ENCODE data around the gene RAB3C.
A peak's percentile ranks its signal among the peaks of the same experiment; 100 is the strongest.

RAB3C gene

GRCh38 chr5:58818465-58818864, 235.6 kb downstream of the RAB3C start:
- H3K27ac ChIP-seq (ENCODE audit: low read depth, low read length, severe bottlenecking), result no peak overlapping the region
- no peaks in the 10 kb centered on the region for H3K4me1 ChIP-seq (ENCODE audit: control insufficient read depth, insufficient read depth, low read length, poor library complexity, severe bottlenecking)
- no CpG with 5 or more reads among the region's 1 CpG for WGBS, 2 experiments (ENCODE audit: insufficient coverage in 2 of 2)
- no peaks in the 10 kb centered on the region for H3K36me3 ChIP-seq (ENCODE audit: control insufficient read depth, insufficient read depth, low read length)
- H3K4me3 ChIP-seq (ENCODE audit: extremely low read depth, insufficient read depth, low read length, poor library complexity, severe bottlenecking), result no peak overlapping the region
- H3K9me3 ChIP-seq (ENCODE audit: control insufficient read depth, low read length), result no peaks in the 10 kb centered on the region

GRCh38 chr5:58825441-58825840, 242.6 kb downstream of the RAB3C start:
- WGBS, 2 experiments (ENCODE audit: insufficient coverage in 2 of 2), result no CpG with 5 or more reads among the region's 2 CpGs
- Histone ChIP-seq H3K27ac (ENCODE audit: low read depth, low read length, severe bottlenecking) (no peak overlapping the region), H3K9me3 (ENCODE audit: control insufficient read depth, low read length) (no peaks in the 10 kb centered on the region), H3K4me1 (ENCODE audit: control insufficient read depth, insufficient read depth, low read length, poor library complexity, severe bottlenecking) (no peaks in the 10 kb centered on the region), H3K36me3 (ENCODE audit: control insufficient read depth, insufficient read depth, low read length) (no peaks in the 10 kb centered on the region), H3K4me3 (ENCODE audit: extremely low read depth, insufficient read depth, low read length, poor library complexity, severe bottlenecking) (no peak overlapping the region)

- Histone ChIP-seq H3K27ac (ENCODE audit: low read depth, low read length, severe bottlenecking) (peak overlapping the region; percentile 33), H3K4me1 (ENCODE audit: control insufficient read depth, insufficient read depth, low read length, poor library complexity, severe bottlenecking) (no peaks in the 10 kb centered on the region), H3K4me3 (ENCODE audit: extremely low read depth, insufficient read depth, low read length, poor library complexity, severe bottlenecking) (no peak overlapping the region), H3K36me3 (ENCODE audit: control insufficient read depth, insufficient read depth, low read length) (no peaks in the 10 kb centered on the region), H3K9me3 (ENCODE audit: control insufficient read depth, low read length) (no peaks in the 10 kb centered on the region)
- WGBS, 2 experiments (ENCODE audit: insufficient coverage in 2 of 2), result 78 to 94% methylated on average over 2 to 3 of the region's 3 CpGs
These were observed 243.0 kb downstream of the RAB3C start for GRCh38 chr5:58825899-58826298.

GRCh38 chr5:58827463-58827862, 244.6 kb downstream of the RAB3C start:
- no peaks in the 10 kb centered on the region for H3K4me1 ChIP-seq (ENCODE audit: control insufficient read depth, insufficient read depth, low read length, poor library complexity, severe bottlenecking)
- 80% methylated on average over 1 of the region's 2 CpGs; no CpG with 5 or more reads in 1 of the 2 experiments for WGBS, 2 experiments (ENCODE audit: insufficient coverage in 2 of 2)
- no peaks in the 10 kb centered on the region for H3K9me3 ChIP-seq (ENCODE audit: control insufficient read depth, low read length)
- no peaks in the 10 kb centered on the region for H3K36me3 ChIP-seq (ENCODE audit: control insufficient read depth, insufficient read depth, low read length)
- H3K4me3 ChIP-seq (ENCODE audit: extremely low read depth, insufficient read depth, low read length, poor library complexity, severe bottlenecking), result no peak overlapping the region
- H3K27ac ChIP-seq (ENCODE audit: low read depth, low read length, severe bottlenecking), result no peak overlapping the region

- Histone ChIP-seq H3K27ac (ENCODE audit: low read depth, low read length, severe bottlenecking) (no peak overlapping the region), H3K4me3 (ENCODE audit: extremely low read depth, insufficient read depth, low read length, poor library complexity, severe bottlenecking) (no peak overlapping the region), H3K36me3 (ENCODE audit: control insufficient read depth, insufficient read depth, low read length) (no peaks in the 10 kb centered on the region), H3K9me3 (ENCODE audit: control insufficient read depth, low read length) (no peaks in the 10 kb centered on the region), H3K4me1 (ENCODE audit: control insufficient read depth, insufficient read depth, low read length, poor library complexity, severe bottlenecking) (no peaks in the 10 kb centered on the region)
- WGBS, 2 experiments (ENCODE audit: insufficient coverage in 2 of 2), result 80 to 83% methylated on average over 2 to 4 of the region's 4 CpGs
These were observed 245.4 kb downstream of the RAB3C start for GRCh38 chr5:58828258-58828657.

- Histone ChIP-seq H3K9me3 (ENCODE audit: control insufficient read depth, low read length) (no peaks in the 10 kb centered on the region), H3K4me3 (ENCODE audit: extremely low read depth, insufficient read depth, low read length, poor library complexity, severe bottlenecking) (no peak overlapping the region), H3K27ac (ENCODE audit: low read depth, low read length, severe bottlenecking) (no peak overlapping the region), H3K4me1 (ENCODE audit: control insufficient read depth, insufficient read depth, low read length, poor library complexity, severe bottlenecking) (no peaks in the 10 kb centered on the region), H3K36me3 (ENCODE audit: control insufficient read depth, insufficient read depth, low read length) (no peaks in the 10 kb centered on the region)
These were observed 251.7 kb downstream of the RAB3C start for GRCh38 chr5:58834242-58835225.

GRCh38 chr5:58836351-58836750, 253.5 kb downstream of the RAB3C start:
- Histone ChIP-seq H3K27ac (ENCODE audit: low read depth, low read length, severe bottlenecking) (no peak overlapping the region), H3K4me3 (ENCODE audit: extremely low read depth, insufficient read depth, low read length, poor library complexity, severe bottlenecking) (no peak overlapping the region), H3K36me3 (ENCODE audit: control insufficient read depth, insufficient read depth, low read length) (no peaks in the 10 kb centered on the region), H3K4me1 (ENCODE audit: control insufficient read depth, insufficient read depth, low read length, poor library complexity, severe bottlenecking) (no peaks in the 10 kb centered on the region), H3K9me3 (ENCODE audit: control insufficient read depth, low read length) (peaks cover 4% of the 10 kb centered on the region)
- no CpG with 5 or more reads among the region's 3 CpGs for WGBS, 2 experiments (ENCODE audit: insufficient coverage in 2 of 2)

- peaks cover 4% of the 10 kb centered on the region for H3K9me3 ChIP-seq (ENCODE audit: control insufficient read depth, low read length)
- no peaks in the 10 kb centered on the region for H3K36me3 ChIP-seq (ENCODE audit: control insufficient read depth, insufficient read depth, low read length)
- no peak overlapping the region for H3K4me3 ChIP-seq (ENCODE audit: extremely low read depth, insufficient read depth, low read length, poor library complexity, severe bottlenecking)
- H3K4me1 ChIP-seq (ENCODE audit: control insufficient read depth, insufficient read depth, low read length, poor library complexity, severe bottlenecking), result no peaks in the 10 kb centered on the region
- H3K27ac ChIP-seq (ENCODE audit: low read depth, low read length, severe bottlenecking), result no peak overlapping the region
These were observed 255.9 kb downstream of the RAB3C start for GRCh38 chr5:58838729-58839128.

GRCh38 chr5:58842852-58843251, 260.0 kb downstream of the RAB3C start:
- Histone ChIP-seq H3K36me3 (ENCODE audit: control insufficient read depth, insufficient read depth, low read length) (no peaks in the 10 kb centered on the region), H3K27ac (ENCODE audit: low read depth, low read length, severe bottlenecking) (no peak overlapping the region), H3K9me3 (ENCODE audit: control insufficient read depth, low read length) (peaks cover 4% of the 10 kb centered on the region), H3K4me1 (ENCODE audit: control insufficient read depth, insufficient read depth, low read length, poor library complexity, severe bottlenecking) (no peaks in the 10 kb centered on the region), H3K4me3 (ENCODE audit: extremely low read depth, insufficient read depth, low read length, poor library complexity, severe bottlenecking) (no peak overlapping the region)
- 100% methylated on average over 1 of the region's 2 CpGs for WGBS, 2 experiments (ENCODE audit: insufficient coverage in 2 of 2)

- peaks cover 4% of the 10 kb centered on the region for H3K9me3 ChIP-seq (ENCODE audit: control insufficient read depth, low read length)
These were observed 261.5 kb downstream of the RAB3C start for GRCh38 chr5:58844395-58844794.

GRCh38 chr5:58847041-58847440, 264.2 kb downstream of the RAB3C start:
- 86 to 95% methylated on average over 2 to 3 of the region's 5 CpGs for WGBS, 2 experiments (ENCODE audit: insufficient coverage in 2 of 2)
- H3K4me1 ChIP-seq (ENCODE audit: control insufficient read depth, insufficient read depth, low read length, poor library complexity, severe bottlenecking), result peaks cover 5% of the 10 kb centered on the region
- H3K27ac ChIP-seq (ENCODE audit: low read depth, low read length, severe bottlenecking), result no peak overlapping the region
- H3K36me3 ChIP-seq (ENCODE audit: control insufficient read depth, insufficient read depth, low read length), result no peaks in the 10 kb centered on the region
- H3K4me3 ChIP-seq (ENCODE audit: extremely low read depth, insufficient read depth, low read length, poor library complexity, severe bottlenecking), result no peak overlapping the region
- no peaks in the 10 kb centered on the region for H3K9me3 ChIP-seq (ENCODE audit: control insufficient read depth, low read length)

More at GRCh38 chr5:58844395-58844794, 261.5 kb downstream of the RAB3C start:
- H3K27ac ChIP-seq (ENCODE audit: low read depth, low read length, severe bottlenecking), result no peak overlapping the region
- no peak overlapping the region for H3K4me3 ChIP-seq (ENCODE audit: extremely low read depth, insufficient read depth, low read length, poor library complexity, severe bottlenecking)
- WGBS, 2 experiments (ENCODE audit: insufficient coverage in 2 of 2), result 80 to 94% methylated on average over 1 to 2 of the region's 2 CpGs
- H3K36me3 ChIP-seq (ENCODE audit: control insufficient read depth, insufficient read depth, low read length), result no peaks in the 10 kb centered on the region
- H3K4me1 ChIP-seq (ENCODE audit: control insufficient read depth, insufficient read depth, low read length, poor library complexity, severe bottlenecking), result no peaks in the 10 kb centered on the region

All from mesodermal cell (in vitro differentiated cells).